Measurements from ENCODE around the gene PTPDC1. TPM values are rescaled to one million over a fixed set of nuclear protein-coding genes. Genes with fewer than 3 reads are reported as not detected.

The PTPDC1 gene
- total and polyA plus RNA-seq, 2 of the 8 experiments (the other 6 are each of a cell fraction or from before 2014, with no cell fraction given), result 4.1 to 7.3 TPM

DNA sequence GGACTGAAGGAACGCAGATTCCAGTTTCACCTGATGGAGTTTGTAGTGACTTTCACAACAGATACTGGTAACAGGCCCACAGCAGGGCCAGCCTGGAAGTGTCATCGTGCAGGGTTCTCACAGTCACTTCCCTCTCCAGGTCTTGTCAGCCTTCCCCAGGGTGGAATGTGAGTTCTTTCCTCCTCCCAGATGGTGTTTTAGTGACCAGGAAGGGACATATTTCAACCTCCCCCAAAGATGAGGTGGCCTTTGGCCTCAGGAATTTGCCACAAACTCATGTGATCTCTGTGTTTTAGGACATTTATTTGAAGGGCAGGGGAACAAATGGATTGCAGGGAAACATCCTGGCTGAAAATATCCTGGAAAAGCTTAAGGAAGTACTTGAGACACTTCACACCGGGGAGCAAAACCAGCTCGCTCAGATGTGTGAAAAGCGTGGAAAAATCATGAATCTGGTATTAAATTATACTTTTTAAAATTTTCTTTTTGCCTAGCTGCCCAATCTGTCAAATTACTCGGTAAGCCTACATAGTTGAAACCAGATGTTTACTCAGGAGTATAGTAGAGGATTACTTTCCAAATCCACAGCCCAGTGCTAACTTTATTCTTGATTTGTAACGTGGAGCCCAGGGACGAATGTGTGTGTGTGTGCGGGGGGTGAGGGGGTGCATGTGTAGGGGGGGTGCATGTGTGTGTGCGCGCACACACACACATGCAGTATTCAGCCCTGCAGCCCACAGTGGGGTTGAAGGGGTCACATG, 66.8 kb downstream of the PTPDC1 start (continued):
- TF ChIP-seq CBX5 (IDR thresholded peaks at IDR 0.05; ENCODE audit: low read depth, low read length), result no peak
- TF ChIP-seq FOSL1 (IDR thresholded peaks at IDR 0.05; ENCODE audit: insufficient read depth, low read depth, low read length), result no peak
- TF ChIP-seq, protein P1, sequence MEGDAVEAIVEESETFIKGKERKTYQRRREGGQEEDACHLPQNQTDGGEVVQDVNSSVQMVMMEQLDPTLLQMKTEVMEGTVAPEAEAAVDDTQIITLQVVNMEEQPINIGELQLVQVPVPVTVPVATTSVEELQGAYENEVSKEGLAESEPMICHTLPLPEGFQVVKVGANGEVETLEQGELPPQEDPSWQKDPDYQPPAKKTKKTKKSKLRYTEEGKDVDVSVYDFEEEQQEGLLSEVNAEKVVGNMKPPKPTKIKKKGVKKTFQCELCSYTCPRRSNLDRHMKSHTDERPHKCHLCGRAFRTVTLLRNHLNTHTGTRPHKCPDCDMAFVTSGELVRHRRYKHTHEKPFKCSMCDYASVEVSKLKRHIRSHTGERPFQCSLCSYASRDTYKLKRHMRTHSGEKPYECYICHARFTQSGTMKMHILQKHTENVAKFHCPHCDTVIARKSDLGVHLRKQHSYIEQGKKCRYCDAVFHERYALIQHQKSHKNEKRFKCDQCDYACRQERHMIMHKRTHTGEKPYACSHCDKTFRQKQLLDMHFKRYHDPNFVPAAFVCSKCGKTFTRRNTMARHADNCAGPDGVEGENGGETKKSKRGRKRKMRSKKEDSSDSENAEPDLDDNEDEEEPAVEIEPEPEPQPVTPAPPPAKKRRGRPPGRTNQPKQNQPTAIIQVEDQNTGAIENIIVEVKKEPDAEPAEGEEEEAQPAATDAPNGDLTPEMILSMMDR (IDR thresholded peaks at IDR 0.05; ENCODE audit: control extremely low read depth in 1 of 3, insufficient read depth in 1 of 3, low read depth in 1 of 3, low read length in 3 of 3), result no peak
- TF ChIP-seq SIRT6 (IDR thresholded peaks at IDR 0.05; ENCODE audit: low read length), result no peak
- no peak for TF ChIP-seq SRF (IDR thresholded peaks at IDR 0.05; ENCODE audit: low read depth, low read length)
- TF ChIP-seq CHD1 (IDR thresholded peaks at IDR 0.05; ENCODE audit: low read depth, low read length), result no peak
- TF ChIP-seq JUN (IDR thresholded peaks at IDR 0.05; ENCODE audit: low read depth, low read length), result no peak
- TF ChIP-seq HDAC2 (IDR thresholded peaks at IDR 0.05; ENCODE audit: borderline replicate concordance in 1 of 2, low read depth in 2 of 2, low read length in 2 of 2), result no peak
- no peak for TF ChIP-seq ZNF274 (IDR thresholded peaks at IDR 0.05; ENCODE audit: borderline replicate concordance, extremely low read depth, low read length)
- TF ChIP-seq YY1 (IDR thresholded peaks at IDR 0.05; ENCODE audit: low read depth, low read length), result no peak
